ENCODE measurements around the gene WNT9B. TPM values are rescaled to one million over a fixed set of nuclear protein-coding genes. Genes with fewer than 3 reads are reported as not detected.
A peak's percentile ranks its signal among the peaks of the same experiment; 100 is the strongest.
"Not testable (repeated sequence)": the region's sequence is repeated elsewhere in the genome, so short reads cannot be mapped to it uniquely, and the experiment has no call there.

Gene WNT9B
- total RNA-seq, 1 donor from 2014 or later: 0.98 TPM

- DNase-seq (ENCODE audit: low spot score, unreplicated experiment): no peak
- TF ChIP-seq CTCF (IDR thresholded peaks at IDR 0.05; ENCODE audit: unreplicated experiment): no peak
- Mint-ChIP-seq H3K4me3 (ENCODE audit: low read depth) (no peak overlapping the region), H3K9me3 (ENCODE audit: low read depth) (no peaks in the 10 kb centered on the region), H3K4me1 (ENCODE audit: low read depth) (no peaks in the 10 kb centered on the region), H3K36me3 (ENCODE audit: insufficient read depth) (no peaks in the 10 kb centered on the region), H3K27me3 (peaks cover 43% of the 10 kb centered on the region), H3K27ac (no peak overlapping the region)
Observed at GRCh38 chr17:46837521-46837920, 13.9 kb upstream of the WNT9B start.

GRCh38 chr17:46839211-46839610 lies 12.2 kb upstream of the WNT9B start:
- peaks cover 9% of the 10 kb centered on the region for H3K9me3 Mint-ChIP-seq (ENCODE audit: low read depth)
- H3K27ac Mint-ChIP-seq: no peak overlapping the region
- H3K4me3 Mint-ChIP-seq (ENCODE audit: low read depth): no peak overlapping the region
- TF ChIP-seq CTCF (IDR thresholded peaks at IDR 0.05; ENCODE audit: unreplicated experiment): no peak
- H3K36me3 Mint-ChIP-seq (ENCODE audit: insufficient read depth): no peaks in the 10 kb centered on the region
- H3K4me1 Mint-ChIP-seq (ENCODE audit: low read depth): no peaks in the 10 kb centered on the region
- no peak for DNase-seq (ENCODE audit: low spot score, unreplicated experiment)
- peaks cover 41% of the 10 kb centered on the region for H3K27me3 Mint-ChIP-seq

GRCh38 chr17:46840596-46840995 lies 10.8 kb upstream of the WNT9B start:
- H3K4me1 Mint-ChIP-seq (ENCODE audit: low read depth); H3K27ac Mint-ChIP-seq; H3K4me3 Mint-ChIP-seq (ENCODE audit: low read depth); DNase-seq (ENCODE audit: low spot score, unreplicated experiment); H3K36me3 Mint-ChIP-seq (ENCODE audit: insufficient read depth); H3K9me3 Mint-ChIP-seq (ENCODE audit: low read depth): not testable (repeated sequence)
- H3K27me3 Mint-ChIP-seq: peaks cover 41% of the 10 kb centered on the region

DNA sequence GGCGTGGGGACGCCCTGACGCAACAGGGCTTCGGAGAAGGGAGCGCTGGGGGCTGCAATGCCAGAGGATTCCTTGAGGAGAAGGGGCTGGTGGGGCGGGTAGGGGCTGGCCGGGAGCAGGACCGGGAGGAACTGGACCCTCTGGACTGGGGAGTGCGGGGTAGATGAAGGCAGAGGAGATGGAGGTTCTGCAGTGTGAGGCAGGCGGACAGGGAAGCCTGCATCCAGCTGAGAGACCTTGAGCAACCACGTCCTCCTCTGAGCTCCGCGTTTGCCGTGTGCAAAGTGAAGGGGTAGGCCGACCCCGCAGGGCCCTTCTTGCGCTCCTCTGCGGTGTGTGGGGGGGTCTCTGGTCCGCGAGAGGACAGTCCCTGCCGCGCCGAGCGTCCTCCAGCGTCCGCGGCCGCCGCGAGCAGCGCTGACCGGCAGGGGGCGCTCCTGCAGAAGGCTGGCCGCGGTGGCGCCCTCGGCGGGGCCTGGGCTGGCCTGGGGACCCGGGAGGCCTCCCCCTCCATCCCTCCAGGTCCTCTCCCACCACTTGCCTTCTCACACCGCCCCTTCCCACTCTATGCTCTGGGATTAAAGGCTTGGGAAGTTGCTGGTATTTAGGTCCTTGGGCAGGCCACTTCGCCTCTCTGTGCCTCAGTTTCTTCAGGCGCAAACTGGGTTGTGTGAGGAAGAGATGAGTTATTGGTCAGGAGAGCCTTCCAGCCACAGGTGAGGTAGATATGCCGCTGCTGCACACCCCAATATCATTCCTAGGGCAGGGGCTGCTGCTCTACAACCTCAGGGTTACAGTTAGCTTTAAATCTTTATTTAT lies 9.6 kb upstream of the WNT9B start:
- Mint-ChIP-seq H3K9me3 (ENCODE audit: low read depth) (peaks cover 9% of the 10 kb centered on the region), H3K27me3 (peaks cover 43% of the 10 kb centered on the region), H3K27ac (no peak overlapping the region), H3K4me1 (ENCODE audit: low read depth) (no peaks in the 10 kb centered on the region), H3K4me3 (ENCODE audit: low read depth) (no peak overlapping the region), H3K36me3 (ENCODE audit: insufficient read depth) (no peaks in the 10 kb centered on the region)
- peak; percentile 91 for TF ChIP-seq CTCF (IDR thresholded peaks at IDR 0.05; ENCODE audit: unreplicated experiment)
- peak; percentile 58 for DNase-seq (ENCODE audit: low spot score, unreplicated experiment)

- no peak overlapping the region for H3K4me3 Mint-ChIP-seq (ENCODE audit: low read depth)
- H3K4me1 Mint-ChIP-seq (ENCODE audit: low read depth): no peaks in the 10 kb centered on the region
- no peak overlapping the region for H3K27ac Mint-ChIP-seq
- H3K36me3 Mint-ChIP-seq (ENCODE audit: insufficient read depth): no peaks in the 10 kb centered on the region
- peaks cover 9% of the 10 kb centered on the region for H3K9me3 Mint-ChIP-seq (ENCODE audit: low read depth)
- peak; percentile 55 for TF ChIP-seq CTCF (IDR thresholded peaks at IDR 0.05; ENCODE audit: unreplicated experiment)
- no peak for DNase-seq (ENCODE audit: low spot score, unreplicated experiment)
- H3K27me3 Mint-ChIP-seq: peaks cover 54% of the 10 kb centered on the region
Observed at GRCh38 chr17:46842835-46843234, 8.5 kb upstream of the WNT9B start.

Measured in progenitor cell of endocrine pancreas (in vitro differentiated cells).